T-helper 9 cell (primary cell): Measurements from ENCODE around the gene FKRP.
A peak's percentile ranks its signal among the peaks of the same experiment; 100 is the strongest.
"Not testable (repeated sequence)": the region's sequence is repeated elsewhere in the genome, so short reads cannot be mapped to it uniquely, and the experiment has no call there.

ENCODE experiments used
- DNase-seq: peaks from one replicate; pipeline ENCODE4 v3.0.0-alpha.2; 2020

The FKRP gene

DNA sequence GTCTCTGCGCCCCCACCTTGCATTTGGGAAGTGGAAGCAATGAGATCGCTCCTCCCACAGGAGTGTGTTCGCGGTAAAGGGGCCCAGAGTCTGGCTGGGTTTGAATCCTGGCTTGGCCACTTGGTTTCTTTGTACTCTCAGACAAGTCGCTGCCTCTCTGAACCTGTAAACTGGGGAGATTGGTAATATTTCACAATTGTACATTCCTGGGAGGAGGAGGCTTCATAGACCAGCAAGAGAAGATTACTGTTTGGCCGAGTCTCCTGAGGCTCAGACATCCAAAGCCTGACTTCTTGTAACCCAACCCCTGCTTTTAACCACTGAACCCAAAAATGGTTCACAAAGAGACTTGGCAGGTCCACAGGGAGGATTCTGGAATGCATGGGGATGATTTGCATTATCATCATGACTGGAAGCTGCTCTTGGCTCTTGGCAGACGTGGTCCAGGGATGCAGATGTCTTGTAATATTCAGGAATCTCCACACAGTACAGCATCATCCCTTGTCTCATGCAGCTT is 14.0 kb downstream of the FKRP start:
- no peak for DNase-seq

DNA sequence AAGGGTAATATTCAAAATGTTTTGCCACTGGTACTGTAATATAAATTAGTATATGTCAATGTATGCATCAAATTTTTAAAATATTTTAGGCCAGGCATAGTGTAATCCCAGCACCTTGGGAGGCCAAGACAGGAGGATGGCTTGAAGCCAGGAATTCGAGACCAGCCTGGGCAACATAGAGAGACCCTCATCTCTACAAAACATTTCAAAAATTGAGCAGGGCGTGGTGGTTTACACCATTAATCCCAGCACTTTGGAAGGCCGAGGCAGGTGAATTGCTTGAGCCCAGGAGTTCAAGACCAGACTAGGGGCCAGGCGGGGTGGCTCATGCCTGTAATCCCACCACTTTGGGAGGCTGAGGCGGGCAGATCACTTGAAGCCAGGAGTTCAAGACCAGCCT is 14.5 kb downstream of the FKRP start:
- no peak for DNase-seq

DNA sequence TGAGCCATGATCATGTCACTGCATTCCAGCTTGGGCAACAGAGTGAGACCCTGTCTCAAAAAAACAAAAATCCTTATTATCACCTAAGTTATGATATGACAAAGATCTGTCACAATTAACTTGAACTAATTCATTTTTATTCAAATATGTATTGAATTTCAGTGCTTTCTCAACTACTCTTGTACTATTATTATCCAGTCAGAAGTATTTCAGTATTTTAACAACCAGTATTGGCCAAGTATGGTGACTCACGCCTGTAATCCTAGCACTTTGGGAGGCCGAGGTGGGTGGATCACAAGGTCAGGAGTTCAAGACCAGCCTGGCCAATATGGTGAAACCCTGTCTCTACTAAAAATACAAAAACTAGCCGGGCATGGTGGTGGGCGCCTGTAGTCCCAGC is 15.0 kb downstream of the FKRP start:
- DNase-seq, result not testable (repeated sequence)

DNA sequence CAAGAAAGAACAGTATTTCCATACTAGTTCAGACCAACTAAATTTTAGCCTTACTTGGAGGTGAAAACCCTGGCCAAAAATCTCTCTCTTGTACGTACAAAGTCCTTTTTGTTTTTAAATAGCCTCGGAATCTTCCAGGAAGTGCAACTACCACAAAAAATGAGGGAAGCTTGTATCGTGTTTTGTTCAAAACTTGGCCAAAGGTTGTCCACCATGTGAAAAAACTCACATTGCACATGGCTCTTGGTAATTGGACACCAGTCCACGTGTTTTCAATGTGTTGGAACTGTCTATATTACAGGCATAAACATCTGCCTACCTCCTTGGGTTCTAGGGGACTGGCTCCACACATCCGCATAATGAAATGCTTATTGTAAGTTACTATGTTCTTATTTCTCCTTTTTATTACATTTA is 15.6 kb downstream of the FKRP start:
- no peak for DNase-seq

DNA sequence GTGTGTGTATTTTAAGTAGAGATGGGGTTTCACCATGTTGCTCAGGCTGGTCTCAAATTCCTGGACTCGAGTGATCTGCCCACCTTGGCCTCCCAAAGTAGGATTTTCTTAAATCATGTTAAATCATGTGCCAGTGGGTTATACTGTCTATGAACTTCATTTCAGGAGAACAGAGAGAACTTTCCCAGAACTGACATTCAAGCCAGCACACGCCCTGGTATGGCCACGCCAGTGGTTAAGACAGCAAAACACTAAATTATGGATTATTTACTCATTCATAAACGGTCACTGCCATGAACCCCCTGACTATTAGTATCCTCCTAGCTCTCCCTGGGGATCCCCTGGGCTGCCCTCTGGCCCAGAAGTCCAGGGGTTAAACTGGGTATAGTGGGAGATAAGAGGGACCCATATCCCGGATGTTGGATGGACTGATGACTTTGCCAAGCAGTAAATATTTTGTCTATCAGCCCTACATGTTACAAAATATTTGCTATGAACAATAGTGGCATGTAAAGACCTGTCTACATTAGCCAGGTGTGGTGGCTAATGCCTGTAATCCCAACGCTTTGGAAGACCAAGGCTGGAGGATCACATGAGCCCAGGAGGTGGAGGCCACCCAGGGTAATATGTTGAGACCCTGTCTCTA is 16.5 kb downstream of the FKRP start:
- DNase-seq, result no peak

DNA sequence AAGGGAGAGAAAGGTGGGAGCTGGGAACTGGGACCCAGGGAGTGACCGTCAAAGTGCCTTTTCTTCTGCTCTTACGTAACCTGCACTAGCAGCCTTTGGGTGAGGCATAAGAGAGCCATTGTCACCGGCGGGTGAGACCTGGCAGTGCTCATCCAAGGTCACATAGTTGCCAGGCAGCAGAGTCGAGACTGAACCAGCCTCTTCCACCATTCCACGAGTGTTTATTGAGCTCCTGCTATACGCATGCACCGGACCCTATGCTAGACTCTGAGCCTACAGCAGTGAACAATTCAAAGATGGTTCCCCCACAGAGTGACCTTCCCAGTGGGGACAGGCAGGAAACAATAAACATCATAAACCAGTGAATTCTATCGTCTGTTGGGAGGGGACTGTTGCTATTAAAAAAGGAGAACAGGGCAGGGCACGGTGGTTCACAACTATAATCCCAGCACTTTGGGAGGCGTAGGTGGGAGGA is 19.0 kb downstream of the FKRP start:
- no peak for DNase-seq

DNA sequence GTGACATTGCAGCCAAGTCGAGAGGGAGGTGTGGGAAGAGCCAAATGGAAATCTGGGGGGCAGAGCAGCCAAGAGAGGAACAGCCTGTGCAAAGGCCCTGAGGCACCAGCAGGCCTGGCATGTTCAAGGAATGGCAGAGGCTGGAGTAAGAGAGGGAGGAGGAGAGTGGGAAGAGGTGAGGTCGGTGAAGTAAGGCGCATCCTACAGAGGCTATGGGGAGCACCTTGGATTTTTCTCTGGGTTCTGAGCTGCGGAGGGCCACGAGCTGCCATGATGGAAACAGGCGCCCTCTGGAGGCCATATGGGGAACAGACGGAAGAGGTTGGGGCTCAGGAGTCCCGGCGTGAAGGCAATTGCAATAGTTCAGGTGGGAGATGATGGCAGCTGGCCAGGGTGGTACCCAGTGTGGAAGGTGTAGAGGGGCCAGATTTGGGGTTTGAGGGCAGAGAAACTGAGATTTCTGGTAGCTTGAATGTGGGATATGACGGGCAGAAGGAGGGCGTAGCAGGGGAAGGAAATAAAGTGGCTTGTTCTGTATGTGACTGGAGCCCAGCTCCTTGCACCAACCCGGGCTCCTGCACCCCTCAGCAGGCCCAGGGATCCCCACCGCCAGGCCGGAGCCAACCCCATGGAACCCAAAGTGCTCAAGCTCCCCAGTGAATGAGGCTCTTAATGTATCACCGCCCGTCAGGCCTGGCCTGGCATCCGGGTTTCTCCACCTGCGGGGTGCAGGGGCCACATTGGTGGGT is 20.9 kb downstream of the FKRP start:
- DNase-seq, result peak; percentile 53

DNA sequence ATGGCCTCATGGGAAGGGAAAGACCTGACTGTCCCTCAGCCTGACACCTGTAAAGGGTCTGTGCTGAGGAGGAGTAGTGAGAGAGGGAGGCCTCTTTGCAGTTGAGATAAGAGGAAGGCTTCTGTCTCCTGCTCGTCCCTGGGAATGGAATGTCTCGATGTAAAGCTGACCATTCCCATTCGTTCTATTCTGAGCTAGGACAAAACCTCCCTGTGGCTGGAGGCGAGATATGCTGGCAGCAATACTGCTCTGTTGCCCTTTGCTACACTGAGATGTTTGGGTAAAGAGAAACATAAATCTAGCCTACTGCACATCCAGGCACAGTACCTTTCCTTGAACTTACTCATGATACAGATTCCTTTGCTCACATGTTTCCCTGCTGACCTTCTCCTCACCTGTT is 22.9 kb downstream of the FKRP start:
- not testable (repeated sequence) for DNase-seq

DNA sequence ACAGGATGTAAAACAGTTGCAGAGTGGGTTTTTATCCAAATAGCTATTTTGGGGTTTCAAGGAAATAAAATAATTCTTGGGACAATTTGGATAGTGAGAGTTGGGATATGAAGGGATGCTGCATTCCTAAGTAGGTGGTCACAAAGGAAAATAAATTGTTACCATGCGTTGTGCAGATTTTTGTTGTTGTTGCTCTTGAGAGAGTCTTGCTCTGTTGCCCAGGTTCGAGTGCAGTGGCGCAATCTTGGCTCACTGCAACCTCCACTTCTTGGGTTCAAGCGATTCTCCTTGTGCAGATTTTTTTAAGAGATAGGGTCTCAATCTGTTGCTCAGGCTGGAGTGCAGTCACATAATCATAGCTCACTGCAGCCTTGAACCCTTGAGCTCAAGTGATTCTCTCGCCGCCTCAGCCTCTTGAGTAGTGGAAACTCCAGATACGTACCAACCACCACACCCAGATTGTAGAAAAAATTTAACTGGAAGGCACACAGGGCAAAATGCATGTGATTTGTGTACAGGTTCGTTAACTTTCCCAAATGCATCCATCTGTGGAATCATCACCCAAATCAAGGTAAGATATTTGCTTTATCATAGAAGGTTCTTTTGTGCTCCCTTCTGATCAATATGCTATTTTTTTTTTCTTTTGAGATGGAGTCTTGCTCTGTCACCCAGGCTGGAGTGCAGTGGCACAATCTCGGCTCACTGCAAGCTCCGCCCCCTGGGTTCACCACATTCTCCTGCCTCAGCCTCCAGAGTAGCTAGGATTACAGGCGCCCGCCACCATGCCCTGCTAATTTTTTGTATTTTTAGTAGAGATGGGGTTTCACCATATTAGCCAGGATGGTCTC is 26.5 kb downstream of the FKRP start:
- DNase-seq, result no peak

DNA sequence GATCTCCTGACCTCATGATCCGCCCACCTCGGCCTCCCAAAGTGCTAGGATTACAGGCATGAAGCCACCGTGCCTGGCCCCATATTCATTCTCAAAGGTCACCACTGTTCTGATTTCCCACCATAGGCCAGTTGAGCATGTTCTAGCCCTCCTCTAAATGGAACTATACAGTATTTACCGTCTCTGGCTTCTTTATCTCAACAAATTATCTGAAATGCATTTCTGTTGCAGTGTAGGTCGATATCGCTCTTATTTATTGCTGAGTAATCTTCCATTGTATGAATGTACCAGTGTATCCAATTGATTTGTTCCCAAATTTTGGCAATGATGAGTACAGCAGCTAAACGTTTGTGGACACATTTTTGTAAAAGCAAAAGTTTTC is 27.2 kb downstream of the FKRP start:
- DNase-seq, result no peak

DNA sequence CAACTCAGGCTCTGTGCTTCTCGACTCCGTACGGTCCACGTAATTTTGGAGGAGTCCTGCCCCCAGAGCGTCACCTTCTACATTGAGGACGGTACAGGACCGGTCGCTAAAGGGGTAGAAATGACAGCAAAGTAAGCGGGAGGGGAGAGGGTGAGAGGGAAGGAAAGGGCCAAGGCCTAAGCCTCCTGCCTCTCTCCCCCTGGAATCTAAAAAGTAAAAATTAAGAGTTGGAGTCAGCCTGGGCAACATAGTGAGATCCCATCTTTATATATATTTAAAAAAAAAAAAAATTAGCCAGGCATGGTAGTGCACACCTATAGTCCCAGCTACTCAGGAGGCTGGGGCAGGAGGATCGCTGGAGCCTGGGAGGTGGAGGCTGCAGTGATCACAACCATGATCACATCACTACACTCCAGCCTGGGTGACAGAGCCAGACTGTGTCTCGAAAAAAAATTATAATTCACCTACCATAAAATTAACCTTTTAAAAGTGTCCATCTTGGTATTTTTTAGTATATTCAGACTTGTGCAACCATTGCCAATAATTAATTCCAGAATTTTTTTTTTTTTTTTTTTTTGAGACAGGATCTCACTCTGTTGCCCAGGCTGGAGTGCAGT is 29.9 kb downstream of the FKRP start:
- no peak for DNase-seq

DNA sequence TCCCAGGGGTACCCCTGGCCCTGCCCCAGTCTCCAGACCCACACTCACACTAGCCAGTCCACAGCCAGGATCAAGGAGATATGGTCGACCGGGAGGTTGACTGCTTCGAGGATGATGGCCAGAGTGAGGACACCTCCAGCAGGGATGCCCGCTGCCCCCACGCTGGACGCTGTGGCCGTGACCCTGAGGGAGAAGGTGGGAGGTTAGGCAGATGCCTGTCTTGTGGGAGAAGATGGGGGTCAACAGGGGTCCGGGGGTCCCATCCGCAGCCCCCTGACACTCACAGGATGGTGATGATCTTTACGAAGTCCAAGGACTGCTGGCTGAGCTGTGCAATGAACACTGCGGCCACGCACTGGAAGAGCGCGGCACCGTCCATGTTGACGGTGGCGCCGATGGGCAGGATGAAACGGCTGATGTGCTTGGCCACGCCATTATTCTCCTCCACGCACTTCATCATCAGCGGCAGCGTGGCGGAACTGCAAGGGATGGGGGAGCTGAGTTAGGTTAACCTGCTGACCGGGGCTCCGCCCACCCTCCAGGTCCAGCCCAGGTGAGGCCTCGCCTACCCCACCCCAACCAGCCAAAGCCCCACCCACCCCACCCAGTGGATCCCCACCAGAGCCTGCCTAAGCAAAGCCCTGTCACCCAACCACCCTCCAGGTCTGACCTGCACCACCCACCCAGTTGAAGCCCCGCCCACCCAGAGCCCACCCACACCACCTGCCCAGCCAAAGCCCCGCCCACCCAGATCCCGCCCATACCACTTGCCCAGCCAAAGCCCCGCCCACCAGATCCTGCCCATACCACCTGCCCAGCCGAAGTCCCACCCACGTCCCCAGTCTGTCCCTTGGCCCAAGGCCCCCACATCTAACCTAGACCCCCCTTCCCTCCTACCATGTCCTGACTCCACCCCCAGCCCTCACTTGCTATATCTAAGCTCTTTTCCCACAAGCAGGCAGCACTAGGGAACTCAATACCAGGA is 31.4 kb downstream of the FKRP start:
- no peak for DNase-seq

DNA sequence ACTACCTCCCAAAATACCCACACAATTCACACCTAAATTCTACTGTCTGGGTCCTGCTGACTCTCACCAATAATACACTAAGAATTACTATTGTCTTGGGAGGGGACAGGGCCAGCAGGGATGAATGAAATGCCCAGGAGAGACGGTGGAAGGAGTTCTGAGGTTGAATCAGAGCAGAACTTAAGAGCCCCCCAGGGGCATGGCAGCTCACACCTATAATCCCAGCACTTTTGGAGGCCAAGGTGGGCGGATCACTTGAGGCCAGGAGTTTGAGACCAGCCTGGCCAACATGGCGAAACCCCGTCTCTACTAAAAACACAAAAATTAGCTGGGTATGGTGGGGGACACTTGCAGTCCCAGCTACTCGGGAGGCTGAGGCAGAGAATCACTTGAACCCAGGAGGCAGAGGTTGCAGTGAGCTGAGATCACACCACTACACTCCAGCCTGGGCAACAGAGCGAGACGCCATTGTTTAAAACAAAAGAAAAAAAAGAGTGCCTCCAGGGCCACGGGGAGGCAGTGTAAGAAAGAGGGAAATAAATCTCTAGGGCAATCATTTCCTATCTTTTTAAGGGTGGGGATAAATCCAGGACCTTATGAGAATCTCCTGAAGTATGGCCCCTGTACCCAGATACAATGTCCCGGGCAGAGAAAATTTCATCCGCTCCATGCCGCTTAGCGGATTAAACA is 32.2 kb downstream of the FKRP start:
- DNase-seq, result not testable (repeated sequence)

DNA sequence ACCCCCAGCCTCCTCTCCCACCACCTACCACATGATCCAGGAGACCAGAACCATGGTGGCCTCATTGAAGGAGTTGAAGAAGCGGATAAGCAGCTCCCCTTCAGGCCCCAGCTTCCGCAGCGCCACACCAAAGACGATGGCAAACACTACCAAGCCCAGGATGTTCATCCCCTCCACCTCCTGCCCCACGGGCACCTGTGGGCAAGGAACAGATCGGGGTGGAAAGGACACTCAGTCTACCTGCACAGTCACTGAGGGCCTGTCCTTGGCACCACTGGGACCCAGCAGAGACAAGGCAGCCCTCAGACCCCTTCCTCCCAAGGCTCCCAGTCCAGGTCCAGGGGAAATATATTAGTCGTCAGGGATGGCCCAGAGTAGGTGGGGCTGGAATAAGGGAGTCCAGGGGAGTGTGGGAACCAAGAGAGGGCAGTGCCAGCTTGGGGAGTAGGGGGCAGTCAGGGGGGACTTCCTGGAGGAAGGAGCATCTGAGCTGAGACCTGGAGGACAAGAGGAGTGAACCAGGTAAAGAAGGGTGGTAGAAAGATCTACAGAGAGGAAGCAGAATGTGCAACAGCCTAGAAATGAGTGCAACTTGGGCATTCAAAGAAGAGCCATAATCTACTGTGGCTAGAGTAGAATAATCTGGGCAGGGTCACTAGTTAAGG is 36.6 kb downstream of the FKRP start:
- no peak for DNase-seq

DNA sequence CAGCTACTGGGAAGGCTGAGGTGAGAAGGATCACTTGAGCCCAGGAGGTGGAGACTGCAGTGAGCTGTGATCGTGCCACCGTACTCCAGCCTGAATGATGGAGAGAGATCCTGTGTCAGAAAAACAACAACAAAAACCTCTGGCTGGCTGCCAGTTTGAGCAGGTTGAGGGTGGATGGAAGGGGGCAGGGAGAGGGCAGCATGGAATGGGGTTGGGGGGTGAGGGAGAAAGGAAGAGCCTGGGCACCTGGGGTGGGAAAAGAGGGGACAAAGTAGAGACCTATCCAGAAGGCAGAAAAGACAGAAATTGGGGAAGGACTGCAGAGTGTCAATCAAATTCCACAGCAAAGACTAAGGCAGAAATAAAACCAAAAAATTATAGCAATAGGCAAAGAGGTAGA is 37.8 kb downstream of the FKRP start:
- DNase-seq, result no peak

DNA sequence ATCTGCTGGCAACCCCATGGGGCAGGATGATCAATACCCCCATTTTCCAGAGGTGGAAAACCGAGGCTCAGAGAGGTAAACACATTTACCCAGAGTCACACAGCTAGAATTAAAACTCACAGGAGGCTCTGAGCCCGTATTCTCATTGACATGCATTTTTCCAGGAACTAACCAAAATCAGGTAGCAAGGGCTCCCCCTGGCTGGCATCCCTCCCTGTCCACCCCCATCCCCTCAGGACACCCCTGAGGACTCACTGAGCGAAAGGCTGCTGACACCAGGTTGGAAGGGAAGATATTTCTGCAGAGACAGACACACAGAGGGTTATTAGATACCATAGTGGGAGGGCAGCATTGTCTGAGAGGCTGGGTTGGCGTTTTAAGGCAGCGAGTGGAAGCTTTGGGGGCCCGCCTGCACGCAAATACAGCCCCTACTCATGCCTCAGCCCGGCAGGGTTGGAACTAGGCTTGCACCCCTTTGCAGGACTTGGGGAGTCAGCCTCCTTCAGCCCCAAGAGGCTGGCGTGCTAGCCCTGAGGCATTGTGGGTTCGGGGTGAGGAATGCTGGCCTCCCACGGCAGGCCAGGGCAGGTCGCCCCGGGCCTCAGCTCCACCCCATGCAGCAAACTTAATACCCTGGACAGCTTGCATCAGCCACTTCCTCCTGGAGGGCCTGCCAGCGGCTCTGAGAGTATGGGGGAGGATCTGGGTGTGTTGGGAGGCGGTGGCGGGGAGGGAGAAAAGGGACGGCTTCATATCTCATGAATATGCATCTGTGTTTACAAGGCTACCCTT is 38.6 kb downstream of the FKRP start:
- peak; percentile 12 for DNase-seq

DNA sequence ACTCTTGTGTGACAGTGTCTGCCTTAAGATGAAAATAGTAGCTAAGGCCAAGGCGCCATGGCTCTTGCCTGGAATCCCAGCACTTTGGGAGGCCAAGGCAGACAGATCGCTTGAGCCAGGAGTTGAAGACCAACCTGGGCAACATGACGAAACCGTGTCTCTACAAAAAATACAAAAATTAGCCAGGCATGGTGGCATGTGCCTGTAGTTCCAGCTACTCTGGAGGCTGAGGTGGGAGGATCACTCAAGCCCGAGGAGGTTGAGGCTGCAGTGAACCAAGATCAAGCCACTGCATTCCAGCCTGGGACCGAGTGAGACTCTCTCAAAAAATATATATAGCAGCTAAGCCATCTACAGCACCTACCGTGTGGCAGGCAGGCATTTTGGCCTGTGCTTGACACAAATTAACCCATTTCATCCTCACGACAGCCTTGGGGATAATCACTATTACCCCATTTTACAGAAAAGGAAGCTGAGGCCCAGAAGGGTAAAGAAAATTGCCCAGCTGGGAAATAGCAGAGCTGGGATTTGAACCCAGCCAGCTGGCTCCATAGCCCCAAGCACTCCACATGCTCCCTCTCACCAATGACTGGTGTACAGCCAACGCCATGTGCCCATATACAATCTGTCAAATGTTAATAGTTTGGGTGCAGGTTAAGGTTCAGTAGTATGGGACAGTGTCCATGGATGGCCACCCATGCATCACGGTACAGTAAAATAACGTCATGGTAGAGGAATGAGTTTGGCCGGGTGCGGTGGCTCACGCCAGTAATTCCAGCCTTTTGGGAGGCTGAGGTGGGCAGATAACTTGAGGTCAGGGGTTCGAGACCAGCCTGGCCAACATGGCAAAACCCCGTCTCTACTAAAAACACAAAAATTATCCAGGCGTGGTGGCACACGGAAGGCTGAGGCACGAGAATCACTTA is 39.5 kb downstream of the FKRP start:
- DNase-seq, result no peak

DNA sequence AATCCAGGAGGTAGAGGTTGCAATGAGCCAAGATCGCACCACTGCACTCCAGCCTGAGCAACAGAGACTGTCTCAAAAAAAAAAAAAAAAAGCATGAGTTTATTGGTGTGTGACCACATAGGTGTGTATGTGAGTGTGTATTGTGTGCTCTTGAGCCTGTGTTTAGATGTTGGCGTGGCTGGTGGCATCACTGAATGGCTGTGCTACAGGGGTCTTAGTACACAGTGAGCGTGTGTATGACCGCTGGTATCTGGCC is 40.1 kb downstream of the FKRP start:
- DNase-seq, result no peak
